COR-L47 (cell line): Measurements from ENCODE around the gene TBX6.

Experiments used
- DNase-seq: peaks from one replicate; lab custom pipeline; 2025; lab: John Stamatoyannopoulos, UW

Gene TBX6

GRCh38 chr16:30086291-30087140 is 5.2 kb downstream of the TBX6 start:
- no peak for DNase-seq

GRCh38 chr16:30085820-30086219 is 5.9 kb downstream of the TBX6 start:
- DNase-seq: no peak

GRCh38 chr16:30085247-30085646 is 6.5 kb downstream of the TBX6 start:
- DNase-seq: no peak

GRCh38 chr16:30084816-30085159 is 6.9 kb downstream of the TBX6 start:
- no peak for DNase-seq

GRCh38 chr16:30084096-30084815 is 7.5 kb downstream of the TBX6 start:
- no peak for DNase-seq

- DNase-seq: no peak
These were observed 8.3 kb downstream of the TBX6 start for GRCh38 chr16:30083216-30084055.

- no peak for DNase-seq
These were observed 9.1 kb downstream of the TBX6 start for GRCh38 chr16:30082545-30083090.

- no peak for DNase-seq
These were observed 12.2 kb downstream of the TBX6 start for GRCh38 chr16:30079480-30079879.

- DNase-seq: no peak
These were observed 13.0 kb downstream of the TBX6 start for GRCh38 chr16:30078744-30079143.

- no peak for DNase-seq
These were observed 14.1 kb downstream of the TBX6 start for GRCh38 chr16:30077656-30078055.

GRCh38 chr16:30076276-30076791 is 15.4 kb downstream of the TBX6 start:
- no peak for DNase-seq

- DNase-seq: peak; percentile 78
These were observed 16.0 kb downstream of the TBX6 start, which contains the start of gene PPP4C for GRCh38 chr16:30075503-30076275. TSS of gene PPP4C (plus strand) at chr16:30075994. CDS start at chr16:30076378, 384 bp downstream.

- DNase-seq: no peak
These were observed 21.2 kb downstream of the TBX6 start for GRCh38 chr16:30070490-30070889.

GRCh38 chr16:30069611-30070462 is 21.9 kb downstream of the TBX6 start:
- DNase-seq: no peak

GRCh38 chr16:30068750-30069610 is 22.7 kb downstream of the TBX6 start:
- peak; percentile 29 for DNase-seq

- DNase-seq: no peak
These were observed 23.4 kb downstream of the TBX6 start for GRCh38 chr16:30068333-30068732.

- DNase-seq: no peak
These were observed 24.2 kb downstream of the TBX6 start for GRCh38 chr16:30067584-30067916.

GRCh38 chr16:30066761-30067583 is 24.8 kb downstream of the TBX6 start:
- DNase-seq: no peak
